OCI-LY3 (cell line): Measurements from ENCODE around the gene GADD45A.
A peak's percentile ranks its signal among the peaks of the same experiment; 100 is the strongest.

Experiments
- H2AFZ ChIP-seq: fragments of 200-600, 300-600 bp; shearing (Covaris generic); 2 replicates; pipeline ENCODE4 v1.6.0; 2014; ENCODE audit warnings: antibody characterized with exemption, low read depth, low read length
- H3K27ac ChIP-seq: fragments of 200-600, 300-600 bp; sonication (generic); 2 replicates; pipeline ENCODE4 v1.5.1; 2014; ENCODE audit warnings: mild to moderate bottlenecking, low read length, moderate library complexity, mixed read lengths
- H3K27me3 ChIP-seq: fragments of 200-600, 300-600 bp; sonication (generic); 2 replicates; pipeline ENCODE4 v1.6.1; 2014; ENCODE audit warnings: low read depth, low read length, mixed read lengths
- H3K36me3 ChIP-seq: fragments of 200-600, 300-600 bp; sonication (generic); replicated peaks from 2 replicates; pipeline ENCODE3; 2014; ENCODE audit warnings: low read depth, low read length, mixed read lengths
- H3K4me1 ChIP-seq: fragments of 300-600, 200-600 bp; sonication (generic); 2 replicates; pipeline ENCODE4 v1.6.1; 2014; ENCODE audit warnings: low read length, mixed read lengths
- H3K4me2 ChIP-seq: fragments of 200-600, 300-600 bp; sonication (generic); 2 replicates; pipeline ENCODE4 v1.6.1; 2014; ENCODE audit warnings: low read length, mixed read lengths
- H3K4me3 ChIP-seq: fragments of 300-600, 200-600 bp; sonication (generic); 2 replicates; pipeline ENCODE4 v1.5.1; 2014; ENCODE audit warnings: antibody characterized with exemption, mild to moderate bottlenecking, low read length, moderate library complexity
- H3K79me2 ChIP-seq: fragments of 300-600, 200-600 bp; shearing (Covaris generic); 2 replicates; pipeline ENCODE4 v1.6.1; 2014; ENCODE audit warnings: mild to moderate bottlenecking, low read length, mixed read lengths
- H3K9ac ChIP-seq: fragments of 300-600, 200-600 bp; shearing (Covaris generic); 2 replicates; pipeline ENCODE4 v1.6.0; 2014; ENCODE audit warnings: mild to moderate bottlenecking, low read length, moderate library complexity
- H3K9me3 ChIP-seq: fragments of 200-600, 300-600 bp; shearing (Covaris generic); 2 replicates; pipeline ENCODE4 v1.6.1; 2014; ENCODE audit warnings: low read length, mixed read lengths; ENCODE audit not compliant: insufficient read depth
- H4K20me1 ChIP-seq: fragments of 200-600, 300-600 bp; sonication (generic); 2 replicates; pipeline ENCODE4 v1.6.1; 2016; ENCODE audit warnings: low read length, mixed read lengths; ENCODE audit not compliant: insufficient read depth
- EZH2phosphoT487 ChIP-seq: fragments of 200-600 bp; shearing (Covaris generic); IDR thresholded peaks from 2 replicates; pipeline ENCODE4 v1.6.1; 2018; ENCODE audit warnings: antibody characterized with exemption, mixed run types, low read depth
- TF ChIP-seq, protein P1 (sequence below): fragments of 200-600, 300-600 bp; sonication (generic); IDR thresholded peaks from 2 replicates; pipeline ENCODE4 v1.5.1; 2014; ENCODE audit warnings: antibody characterized with exemption, low read length, low read depth

The GADD45A gene

DNA sequence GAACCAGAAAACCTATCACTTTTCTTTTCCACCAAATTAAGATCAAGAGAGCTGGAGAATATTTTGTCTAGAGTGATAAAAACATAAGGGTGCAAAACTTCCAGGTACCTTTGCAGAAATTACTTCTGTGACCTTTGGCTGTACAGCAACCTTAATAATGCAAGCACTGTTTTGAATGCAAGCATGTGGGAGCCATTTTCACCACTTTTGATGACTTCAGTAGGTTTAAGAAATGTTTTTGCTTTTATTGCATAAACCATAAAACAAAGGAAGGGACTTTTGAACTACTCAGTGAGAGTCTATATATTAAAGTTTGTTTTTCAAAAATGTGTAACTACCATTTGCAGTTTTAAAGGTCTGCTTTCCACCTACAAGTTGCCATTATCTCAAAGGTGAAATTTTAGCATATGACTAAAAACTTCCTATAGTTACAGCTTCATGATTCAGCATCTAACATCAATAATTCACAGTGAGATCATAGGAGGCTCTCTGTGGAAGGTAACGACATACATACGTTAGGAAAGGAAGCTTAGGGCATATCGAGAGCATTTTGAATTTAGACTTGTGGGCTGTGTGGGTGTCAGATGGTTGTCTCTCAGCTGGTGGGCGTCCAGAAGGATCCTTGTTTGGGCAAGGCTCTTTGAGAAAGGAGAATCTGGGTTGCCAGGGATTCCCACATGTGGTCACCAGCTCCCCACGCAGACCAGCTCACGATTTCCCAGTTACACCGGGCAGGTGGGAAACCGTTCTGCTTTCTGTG lies 1.1 kb upstream of the GADD45A start:
- no peak for TF ChIP-seq EZH2phosphoT487
- TF ChIP-seq, protein P1, sequence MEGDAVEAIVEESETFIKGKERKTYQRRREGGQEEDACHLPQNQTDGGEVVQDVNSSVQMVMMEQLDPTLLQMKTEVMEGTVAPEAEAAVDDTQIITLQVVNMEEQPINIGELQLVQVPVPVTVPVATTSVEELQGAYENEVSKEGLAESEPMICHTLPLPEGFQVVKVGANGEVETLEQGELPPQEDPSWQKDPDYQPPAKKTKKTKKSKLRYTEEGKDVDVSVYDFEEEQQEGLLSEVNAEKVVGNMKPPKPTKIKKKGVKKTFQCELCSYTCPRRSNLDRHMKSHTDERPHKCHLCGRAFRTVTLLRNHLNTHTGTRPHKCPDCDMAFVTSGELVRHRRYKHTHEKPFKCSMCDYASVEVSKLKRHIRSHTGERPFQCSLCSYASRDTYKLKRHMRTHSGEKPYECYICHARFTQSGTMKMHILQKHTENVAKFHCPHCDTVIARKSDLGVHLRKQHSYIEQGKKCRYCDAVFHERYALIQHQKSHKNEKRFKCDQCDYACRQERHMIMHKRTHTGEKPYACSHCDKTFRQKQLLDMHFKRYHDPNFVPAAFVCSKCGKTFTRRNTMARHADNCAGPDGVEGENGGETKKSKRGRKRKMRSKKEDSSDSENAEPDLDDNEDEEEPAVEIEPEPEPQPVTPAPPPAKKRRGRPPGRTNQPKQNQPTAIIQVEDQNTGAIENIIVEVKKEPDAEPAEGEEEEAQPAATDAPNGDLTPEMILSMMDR, result no peak
- no peak overlapping the region for H3K27ac ChIP-seq
- H3K4me2 ChIP-seq, result no peak overlapping the region; the same call in 1 of the 2 replicates
- no peaks in the 10 kb centered on the region for H3K27me3 ChIP-seq
- H4K20me1 ChIP-seq, result no peaks in the 10 kb centered on the region
- H3K4me1 ChIP-seq, result peaks cover 10% of the 10 kb centered on the region
- H3K36me3 ChIP-seq, result peaks cover 11% of the 10 kb centered on the region
- peaks cover 4% of the 10 kb centered on the region for H3K79me2 ChIP-seq
- H2AFZ ChIP-seq, result 0 out of 2 replicates have a peak overlapping the region, but pooled peaks have one; percentile 46
- no peak overlapping the region for H3K9ac ChIP-seq
- peak overlapping the region; percentile 62 for H3K4me3 ChIP-seq
- no peaks in the 10 kb centered on the region for H3K9me3 ChIP-seq

DNA sequence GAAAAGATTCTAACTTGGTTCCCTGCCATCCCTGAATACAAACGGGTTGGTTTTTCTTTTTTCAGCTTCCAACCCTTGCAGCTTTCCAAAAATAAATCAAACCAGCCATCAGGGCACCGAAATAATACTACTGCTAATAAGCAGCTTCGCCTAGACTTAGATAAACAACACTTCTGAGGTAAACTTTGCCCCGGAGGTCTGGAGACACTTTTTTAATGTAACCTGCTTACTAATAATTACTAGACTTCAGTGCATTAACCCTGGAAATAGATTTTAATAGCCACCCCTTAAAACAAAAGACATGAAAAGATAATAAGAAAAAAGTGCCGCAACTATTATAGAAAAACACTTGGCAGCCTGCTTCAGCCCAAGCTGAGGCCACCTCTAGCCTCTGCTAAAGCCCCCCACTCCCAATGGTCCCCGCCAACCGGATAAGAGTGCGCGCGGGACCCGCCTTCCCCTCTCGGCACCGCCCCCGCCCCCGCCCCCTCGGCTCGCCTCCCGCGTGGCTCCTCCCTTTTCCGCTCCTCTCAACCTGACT lies 405 bp upstream of the GADD45A start:
- Histone ChIP-seq H4K20me1 (no peaks in the 10 kb centered on the region), H3K79me2 (peaks cover 4% of the 10 kb centered on the region), H3K4me1 (peaks cover 10% of the 10 kb centered on the region), H3K4me2 (peak overlapping the region; percentile 61), H3K36me3 (peaks cover 11% of the 10 kb centered on the region), H3K9me3 (no peaks in the 10 kb centered on the region), H2AFZ (0 out of 2 replicates have a peak overlapping the region, but pooled peaks have one; percentile 46), H3K4me3 (peak overlapping the region; percentile 62), H3K9ac (no peak overlapping the region), H3K27ac (no peak overlapping the region), H3K27me3 (no peaks in the 10 kb centered on the region)
- TF ChIP-seq, protein P1, result no peak
- TF ChIP-seq EZH2phosphoT487, result no peak

GRCh38 chr1:67685558-67686266 lies 711 bp downstream of the GADD45A start:
- peaks cover 11% of the 10 kb centered on the region for H3K36me3 ChIP-seq
- H2AFZ ChIP-seq, result peak overlapping the region; percentile 52; the same call in 1 of the 2 replicates
- H3K4me1 ChIP-seq, result peaks cover 10% of the 10 kb centered on the region
- H3K9ac ChIP-seq, result peak overlapping the region; percentile 82
- no peaks in the 10 kb centered on the region for H4K20me1 ChIP-seq
- H3K79me2 ChIP-seq, result peaks cover 4% of the 10 kb centered on the region
- H3K4me3 ChIP-seq, result peak overlapping the region; percentile 97
- peak overlapping the region; percentile 24 for H3K27ac ChIP-seq
- TF ChIP-seq EZH2phosphoT487, result no peak
- H3K27me3 ChIP-seq, result no peaks in the 10 kb centered on the region
- peak overlapping the region; percentile 89 for H3K4me2 ChIP-seq
- H3K9me3 ChIP-seq, result no peaks in the 10 kb centered on the region

GRCh38 chr1:67686267-67687197 lies 1.5 kb downstream of the GADD45A start:
- Histone ChIP-seq H3K4me2 (peak overlapping the region; percentile 89), H3K4me1 (peaks cover 10% of the 10 kb centered on the region), H3K27me3 (no peaks in the 10 kb centered on the region), H4K20me1 (no peaks in the 10 kb centered on the region), H3K36me3 (peaks cover 11% of the 10 kb centered on the region), H3K9ac (peak overlapping the region; percentile 82), H3K27ac (no peak overlapping the region), H2AFZ (0 out of 2 replicates have a peak overlapping the region, but pooled peaks have one; percentile 3), H3K79me2 (peaks cover 4% of the 10 kb centered on the region), H3K4me3 (peak overlapping the region; percentile 97), H3K9me3 (no peaks in the 10 kb centered on the region)
- TF ChIP-seq EZH2phosphoT487, result no peak
- TF ChIP-seq, protein P1, result peak; percentile 5; the same call in 1 of the 2 replicates
